Heart left ventricle (tissue), 16 donors: ENCODE measurements around the gene TMEM8B. TPM values are rescaled to one million over a fixed set of nuclear protein-coding genes. Genes with fewer than 3 reads are reported as not detected.
"Not testable (repeated sequence)": the region's sequence is repeated elsewhere in the genome, so short reads cannot be mapped to it uniquely, and the experiment has no call there.

Experiments
- ATAC-seq, 4 donors: fragments of 200-7000 bp; cut with Tn5 transposase; one replicate each; pipeline ENCODE4 v1.9.1; 2020 to 2022; ENCODE audit warnings: moderate library complexity in 4 of 4, mild to moderate bottlenecking in 3 of 4, moderate number of reproducible peaks in 1 of 4
- DNase-seq, 5 donors: peaks; one replicate each; pipeline ENCODE4 v3.0.0-alpha.2; 2020
- H3K27ac ChIP-seq, 12 donors: fragments of 200-600 bp; sonication (generic) in 4 of 12; one replicate each; pipeline versions ENCODE4 v1.5.0 to v1.8.0; 2016 to 2022; ENCODE audit warnings: mild to moderate bottlenecking in 2 of 12
- H3K27me3 ChIP-seq, 9 donors: fragments of 200-600 bp; sonication (generic) in 2 of 9; one replicate each; pipeline versions ENCODE4 v1.5.1 to v1.8.0; 2016 to 2022; ENCODE audit warnings: mild to moderate bottlenecking in 3 of 9
- H3K36me3 ChIP-seq, 9 donors: fragments of 200-600 bp; sonication (generic) in 2 of 9; one replicate each; pipeline versions ENCODE4 v1.5.0 to v1.8.0; 2018 to 2022; ENCODE audit warnings: mild to moderate bottlenecking in 2 of 9
- H3K4me1 ChIP-seq, 12 donors: fragments of 200-600 bp; sonication (generic) in 4 of 12; one replicate each; pipeline versions ENCODE4 v1.5.0 to v1.8.0; 2016 to 2022; ENCODE audit warnings: mild to moderate bottlenecking in 3 of 12
- H3K4me3 ChIP-seq, 12 donors: fragments of 200-600 bp; sonication (generic) in 4 of 12; one replicate each; pipeline versions ENCODE4 v1.5.0 to v1.8.0; 2017 to 2022; ENCODE audit warnings: mild to moderate bottlenecking in 9 of 12, moderate library complexity in 4 of 12
- H3K9me3 ChIP-seq, 12 donors: fragments of 200-600 bp; sonication (generic) in 4 of 12; one replicate each; pipeline versions ENCODE4 v1.5.0 to v1.8.0; 2016 to 2022; ENCODE audit warnings: mild to moderate bottlenecking in 1 of 12
- CTCF ChIP-seq, 12 donors: fragments of 200-600 bp; sonication (generic) in 4 of 12; IDR thresholded peaks; one replicate each; pipeline versions ENCODE4 v1.5.0 to v1.8.0; 2018 to 2022; ENCODE audit warnings: antibody characterized with exemption in 12 of 12, mild to moderate bottlenecking in 5 of 12
- POLR2A ChIP-seq, 2 donors: fragments of 450-650 bp; IDR thresholded peaks; one replicate each; pipeline ENCODE4 v1.6.1; 2017; ENCODE audit warnings: antibody characterized with exemption in 2 of 2, mild to moderate bottlenecking in 2 of 2, moderate library complexity in 2 of 2
- WGBS, 4 donors: extraction: QIAGEN DNeasy Blood & Tissue Kit in 2 of 4; methylation state at CpG; one replicate each; pipeline versions ENCODE4 v1.1.5 to v1.1.7; 2013 to 2018; 5-methylcytosine and 5-hydroxymethylcytosine counted together
- intact Hi-C, 10 donors: fragments of 100-400 bp; cut with DNase I; formaldehyde crosslinking; loops; one replicate each; pipeline versions ENCODE4 v1.11.1 to v1.14.2; 2022
- polyA plus RNA-seq, 2 donors: library from polyadenylated mRNA; stranded (reverse); fragments of 200-250 nt; gene quantifications; one replicate each; pipeline ENCODE4 v1.2.3, GENCODE V29; 2013
- total RNA-seq, 9 donors: library from RNA; depleted of rRNA in 2 of 9; stranded (reverse); fragments of >200 nt in 2 of 9; fragmentation: NEBNext Ultra II Directional in 3 of 9; extraction: Animal tissue kit (Norgen Biotek cat#: 25700) in 3 of 9; gene quantifications; one replicate each; pipeline versions ENCODE4 v1.1.0 to v1.2.4, GENCODE V29; 2016 to 2023
- donor health status: ischemic (EF 13 %, LVEDD 7.1; RV severe dilation, severe dysfunction).
- donor health status: healthy with polysubstance abuse.
- donor health status: DM: no; HTN: yes; CAD: no.
- donor health status: DM: no; HTN: no; CAD: no.
- donor health status: ischemic (EF 25% LVEDD 6.9; RV normal size, moderate dysfunction).
- donor health status: ischemic (EF 25% LVEDD 5.7; RV mildly dilated, moderate dysfunction).
- donor health status: healthy.
- donor health status: DM: yes; HTN: yes; CAD: no.
- donor health status: ischemic (EF 35%, LVEDD 5.7; RV mildly dilated, moderate dysfunction).
- donor health status: nonischemic (EF 11% LVEDD 7.7; RV severe dilation, severe dysfunction).
- donor health status: DM: yes; HTN: yes; CAD: no.
- donor health status: PGD.
- donor health status: ischemic (EF 29% LVEDD 5.4; RV normal size, mild dysfunction).
- donor health status: nonischemic (EF 23%, LVEDD 6.1; RV moderate dilation, normal function).

The TMEM8B gene
- total and polyA plus RNA-seq, 11 donors: 7.9 to 21.4 (median 17.9) TPM

- intact Hi-C loops: no loop called here
- TF ChIP-seq POLR2A (IDR thresholded peaks at IDR 0.05) (no peak), CTCF (IDR thresholded peaks at IDR 0.05) (no peak)
- Histone ChIP-seq H3K9me3 (no peaks in the 10 kb centered on the region), H3K4me1 (no peaks in the 10 kb centered on the region), H3K27ac (no peak overlapping the region), H3K36me3 (no peaks in the 10 kb centered on the region), H3K27me3 (no peaks in the 10 kb centered on the region), H3K4me3 (no peak overlapping the region)
- no peak for DNase-seq
- WGBS, 4 donors: 83 to 91% (median 87%) methylated on average over 3 of the region's 3 CpGs
- no peak for ATAC-seq
Observed at GRCh38 chr9:35891646-35892045, 62.6 kb downstream of the TMEM8B start.

GRCh38 chr9:35892051-35892450 is 63.0 kb downstream of the TMEM8B start:
- ATAC-seq (no peak), DNase-seq (no peak)
- no peak for TF ChIP-seq CTCF (IDR thresholded peaks at IDR 0.05)
- no peak for TF ChIP-seq POLR2A (IDR thresholded peaks at IDR 0.05)
- no peaks in the 10 kb centered on the region for H3K36me3 ChIP-seq
- no peak overlapping the region for H3K4me3 ChIP-seq
- H3K27me3 ChIP-seq: no peaks in the 10 kb centered on the region
- no peaks in the 10 kb centered on the region for H3K4me1 ChIP-seq
- H3K9me3 ChIP-seq: no peaks in the 10 kb centered on the region
- no peak overlapping the region for H3K27ac ChIP-seq
- WGBS, 4 donors: 83 to 100% (median 90%) methylated on average over 1 of the region's 1 CpG
- intact Hi-C loops: no loop called here

GRCh38 chr9:35896570-35896969 is 67.5 kb downstream of the TMEM8B start:
- H3K4me3 ChIP-seq: no peak overlapping the region
- WGBS, 4 donors: 92 to 98% (median 96%) methylated on average over 2 of the region's 2 CpGs
- intact Hi-C loops: no loop called here
- no peaks in the 10 kb centered on the region for H3K27me3 ChIP-seq
- H3K9me3 ChIP-seq: no peaks in the 10 kb centered on the region
- H3K36me3 ChIP-seq: no peaks in the 10 kb centered on the region
- TF ChIP-seq CTCF (IDR thresholded peaks at IDR 0.05) (no peak), POLR2A (IDR thresholded peaks at IDR 0.05) (no peak)
- DNase-seq: no peak
- no peaks in the 10 kb centered on the region for H3K4me1 ChIP-seq
- no peak for ATAC-seq
- H3K27ac ChIP-seq: no peak overlapping the region

GRCh38 chr9:35897376-35898099 is 68.5 kb downstream of the TMEM8B start:
- H3K36me3 ChIP-seq, H3K4me3 ChIP-seq, H3K9me3 ChIP-seq, intact Hi-C loops, ATAC-seq, DNase-seq, H3K27ac ChIP-seq, H3K4me1 ChIP-seq, H3K27me3 ChIP-seq: not testable (repeated sequence)
- WGBS, 4 donors: 86 to 97% (median 89%) methylated on average over 7 of the region's 7 CpGs

- no peak overlapping the region for H3K27ac ChIP-seq
- no peak for ATAC-seq
- no peaks in the 10 kb centered on the region for H3K9me3 ChIP-seq
- no peak for TF ChIP-seq POLR2A (IDR thresholded peaks at IDR 0.05)
- no peak for TF ChIP-seq CTCF (IDR thresholded peaks at IDR 0.05)
- intact Hi-C loops: no loop called here
- peaks cover 0 to 7% (median 3%) of the 10 kb centered on the region in 12 donors for H3K4me1 ChIP-seq
- DNase-seq: no peak
- H3K27me3 ChIP-seq: no peaks in the 10 kb centered on the region
- H3K36me3 ChIP-seq: no peaks in the 10 kb centered on the region
- no peak overlapping the region for H3K4me3 ChIP-seq
Observed at GRCh38 chr9:35898337-35898736, 69.3 kb downstream of the TMEM8B start.
